ACC112 (cell line): Measurements from ENCODE around the gene EP400.

Source experiments
- H2AFZ ChIP-seq: fragments of 200-600 bp; sonication (generic); one replicate; pipeline ENCODE4 v1.6.0; 2017; ENCODE audit warnings: antibody characterized with exemption, low read length; ENCODE audit not compliant: unreplicated experiment
- H3K27ac ChIP-seq: fragments of 200-600 bp; sonication (generic); 2 replicates; pipeline ENCODE4 v1.5.1; 2014; ENCODE audit warnings: low read depth, mild to moderate bottlenecking, antibody characterized with exemption, low read length, moderate library complexity
- H3K27me3 ChIP-seq: fragments of 200-600 bp; sonication (generic); 2 replicates; pipeline ENCODE4 v1.6.1; 2014; ENCODE audit warnings: mild to moderate bottlenecking, antibody characterized with exemption, low read length, moderate library complexity, mixed read lengths; ENCODE audit not compliant: insufficient read depth
- H3K36me3 ChIP-seq: fragments of 200-600 bp; sonication (generic); 2 replicates; pipeline ENCODE4 v1.6.1; 2016; ENCODE audit warnings: mild to moderate bottlenecking, antibody characterized with exemption, low read length, moderate library complexity, mixed read lengths; ENCODE audit not compliant: insufficient read depth
- H3K4me1 ChIP-seq: fragments of 200-600 bp; sonication (generic); one replicate; pipeline ENCODE4 v1.6.1; 2016; ENCODE audit warnings: low read length, mixed read lengths; ENCODE audit not compliant: insufficient read depth, unreplicated experiment, control insufficient read depth
- H3K4me3 ChIP-seq: fragments of 200-600 bp; sonication (generic); 2 replicates; pipeline ENCODE4 v1.5.1; 2014; ENCODE audit warnings: mild to moderate bottlenecking, low read depth, low read length
- H3K79me2 ChIP-seq: fragments of 200-600 bp; sonication (generic); one replicate; pipeline ENCODE4 v1.6.0; 2016; ENCODE audit warnings: low read length; ENCODE audit not compliant: control insufficient read depth, unreplicated experiment, insufficient read depth

The EP400 gene

DNA sequence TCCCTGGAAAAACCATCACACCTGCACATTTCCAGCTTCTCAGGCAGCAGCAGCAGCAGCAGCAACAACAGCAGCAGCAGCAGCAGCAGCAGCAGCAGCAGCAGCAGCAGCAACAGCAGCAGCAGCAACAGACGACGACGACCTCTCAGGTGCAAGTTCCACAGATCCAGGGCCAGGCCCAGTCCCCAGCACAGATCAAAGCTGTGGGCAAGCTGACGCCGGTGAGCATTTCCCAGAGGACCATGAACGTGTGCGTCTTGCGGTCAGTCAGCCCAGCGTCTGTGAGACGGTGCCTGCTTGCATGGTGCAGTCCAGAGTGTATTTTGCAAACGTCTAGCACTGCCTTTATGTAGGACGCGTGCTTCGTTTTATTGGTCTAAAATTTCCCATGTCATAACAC is 112.7 kb downstream of the EP400 start:
- Histone ChIP-seq H3K27ac (no peak overlapping the region), H3K27me3 (no peaks in the 10 kb centered on the region), H3K79me2 (no peaks in the 10 kb centered on the region), H3K4me3 (no peak overlapping the region), H2AFZ (no peak overlapping the region), H3K4me1 (no peaks in the 10 kb centered on the region), H3K36me3 (0 out of 2 replicates have a peak, but pooled peaks cover 3% of the 10 kb centered on the region)

DNA sequence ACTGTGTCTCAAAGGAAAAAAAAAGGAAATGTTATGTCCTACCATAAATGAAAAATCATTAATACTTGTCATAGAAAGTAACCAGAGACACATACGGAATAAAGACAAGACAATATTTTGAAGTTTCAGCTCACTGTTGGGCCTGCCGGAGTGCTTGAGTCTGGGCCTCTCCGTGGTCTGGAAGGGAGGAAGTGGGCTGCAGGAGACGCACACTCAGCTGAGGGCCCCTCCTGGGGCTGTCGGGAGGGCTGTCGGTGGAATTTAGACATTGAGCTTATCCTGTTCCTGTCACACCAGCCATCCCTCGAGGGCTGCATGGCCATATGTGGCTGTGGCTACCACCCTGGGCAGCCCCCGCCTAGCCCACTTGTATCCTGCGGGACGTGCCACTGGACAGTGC is 113.7 kb downstream of the EP400 start:
- no peak overlapping the region for H3K27ac ChIP-seq
- no peaks in the 10 kb centered on the region for H3K27me3 ChIP-seq
- H3K4me3 ChIP-seq, result no peak overlapping the region
- no peaks in the 10 kb centered on the region for H3K79me2 ChIP-seq
- H2AFZ ChIP-seq, result no peak overlapping the region
- H3K4me1 ChIP-seq, result no peaks in the 10 kb centered on the region
- 0 out of 2 replicates have a peak, but pooled peaks cover 3% of the 10 kb centered on the region for H3K36me3 ChIP-seq

DNA sequence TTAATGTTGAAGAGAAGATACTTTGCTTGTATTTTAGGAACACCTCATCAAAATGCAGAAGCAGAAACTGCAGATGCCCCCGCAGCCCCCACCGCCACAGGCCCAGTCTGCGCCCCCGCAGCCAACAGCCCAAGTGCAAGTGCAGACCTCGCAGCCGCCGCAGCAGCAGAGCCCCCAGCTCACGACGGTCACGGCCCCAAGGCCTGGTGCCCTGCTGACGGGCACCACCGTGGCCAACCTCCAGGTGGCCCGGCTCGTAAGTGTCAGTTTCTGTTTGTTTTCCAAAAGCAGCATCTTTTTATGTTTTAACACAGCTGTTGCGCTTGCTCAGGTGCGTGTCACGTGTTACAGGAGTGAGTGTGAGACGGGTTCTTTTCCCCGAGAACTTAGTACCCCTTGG is 114.9 kb downstream of the EP400 start:
- H3K79me2 ChIP-seq, result no peaks in the 10 kb centered on the region
- H3K4me1 ChIP-seq, result no peaks in the 10 kb centered on the region
- no peaks in the 10 kb centered on the region for H3K27me3 ChIP-seq
- H3K27ac ChIP-seq, result no peak overlapping the region
- no peak overlapping the region for H2AFZ ChIP-seq
- H3K36me3 ChIP-seq, result 0 out of 2 replicates have a peak, but pooled peaks cover 3% of the 10 kb centered on the region
- H3K4me3 ChIP-seq, result no peak overlapping the region

DNA sequence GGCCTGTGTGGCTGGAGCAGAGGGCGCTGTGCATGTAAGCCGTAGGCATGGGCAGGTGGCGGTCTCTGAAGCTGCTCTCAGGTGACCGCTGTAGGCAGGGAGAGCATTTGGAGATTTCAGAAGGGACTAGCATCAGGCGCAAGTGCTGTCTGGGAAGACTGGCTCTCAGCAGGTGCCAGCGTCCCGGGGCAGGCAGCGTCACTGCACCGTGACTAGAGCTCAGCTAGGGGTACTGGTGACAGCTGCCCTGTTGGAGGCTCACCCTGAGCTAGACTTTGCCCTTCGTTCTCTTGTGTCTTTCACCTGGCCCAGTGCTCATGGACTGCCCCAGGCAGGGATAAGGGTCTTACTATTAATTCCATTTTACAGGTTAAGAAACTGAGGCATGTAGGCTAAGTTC is 115.5 kb downstream of the EP400 start:
- H3K36me3 ChIP-seq, result 0 out of 2 replicates have a peak, but pooled peaks cover 3% of the 10 kb centered on the region
- H3K79me2 ChIP-seq, result no peaks in the 10 kb centered on the region
- no peak overlapping the region for H3K4me3 ChIP-seq
- no peaks in the 10 kb centered on the region for H3K27me3 ChIP-seq
- no peak overlapping the region for H2AFZ ChIP-seq
- no peaks in the 10 kb centered on the region for H3K4me1 ChIP-seq
- no peak overlapping the region for H3K27ac ChIP-seq

DNA sequence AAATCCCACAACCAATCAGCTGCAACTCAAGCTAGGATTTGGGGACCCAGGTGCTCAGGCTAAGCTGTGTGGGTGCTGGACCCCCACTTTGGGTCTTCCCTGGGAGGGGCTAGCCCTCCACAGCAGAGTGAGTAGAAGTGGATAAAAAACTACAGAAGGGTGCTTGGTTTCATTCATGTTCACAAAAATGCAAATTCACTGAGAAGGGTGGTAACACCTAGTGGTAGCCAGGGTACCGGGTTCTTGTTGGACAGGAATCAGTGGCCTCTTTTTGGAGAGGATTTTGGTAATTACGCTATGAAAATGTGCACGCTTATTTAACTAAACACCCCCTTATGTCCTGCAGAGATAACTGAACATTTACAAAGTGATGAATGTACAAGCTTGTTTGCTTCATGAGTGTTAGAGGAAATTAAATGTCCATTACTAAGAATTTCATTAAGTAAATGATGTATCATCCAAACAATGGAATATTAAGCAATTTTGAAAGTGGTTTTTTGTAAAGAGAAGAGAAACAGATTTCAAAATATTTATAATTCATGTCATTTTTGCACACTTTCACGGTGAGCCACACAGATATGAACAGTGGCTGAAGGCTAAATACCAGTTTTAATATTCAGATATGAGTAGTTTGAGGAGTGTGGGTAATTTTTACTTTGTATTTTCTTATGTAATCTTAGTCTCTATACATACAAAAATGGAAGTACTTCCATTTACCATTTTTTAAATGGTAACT is 116.0 kb downstream of the EP400 start:
- no peak overlapping the region for H3K4me3 ChIP-seq
- no peak overlapping the region for H2AFZ ChIP-seq
- H3K27me3 ChIP-seq, result no peaks in the 10 kb centered on the region
- no peak overlapping the region for H3K27ac ChIP-seq
- H3K36me3 ChIP-seq, result 0 out of 2 replicates have a peak, but pooled peaks cover 3% of the 10 kb centered on the region
- H3K4me1 ChIP-seq, result no peaks in the 10 kb centered on the region
- H3K79me2 ChIP-seq, result no peaks in the 10 kb centered on the region

DNA sequence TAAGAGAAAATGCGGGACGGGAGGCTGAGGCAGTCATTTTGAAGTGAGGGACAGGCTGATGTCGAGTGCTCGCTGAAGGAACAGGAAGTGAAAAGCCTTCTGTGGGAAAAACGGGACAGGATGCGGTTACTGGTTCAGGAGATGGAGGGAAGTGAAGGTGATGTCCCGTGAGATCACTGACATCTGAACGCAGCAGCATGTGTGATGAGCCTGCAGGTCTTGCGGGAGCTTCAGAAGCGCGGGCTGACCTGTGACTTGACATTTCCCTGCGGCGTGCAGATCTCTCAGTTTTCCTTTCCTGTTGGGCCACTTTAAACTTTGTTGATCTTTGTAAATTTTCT is 116.6 kb downstream of the EP400 start:
- no peaks in the 10 kb centered on the region for H3K27me3 ChIP-seq
- no peak overlapping the region for H3K27ac ChIP-seq
- H3K4me3 ChIP-seq, result no peak overlapping the region
- H3K4me1 ChIP-seq, result no peaks in the 10 kb centered on the region
- no peak overlapping the region for H2AFZ ChIP-seq
- no peaks in the 10 kb centered on the region for H3K79me2 ChIP-seq
- 0 out of 2 replicates have a peak, but pooled peaks cover 3% of the 10 kb centered on the region for H3K36me3 ChIP-seq

DNA sequence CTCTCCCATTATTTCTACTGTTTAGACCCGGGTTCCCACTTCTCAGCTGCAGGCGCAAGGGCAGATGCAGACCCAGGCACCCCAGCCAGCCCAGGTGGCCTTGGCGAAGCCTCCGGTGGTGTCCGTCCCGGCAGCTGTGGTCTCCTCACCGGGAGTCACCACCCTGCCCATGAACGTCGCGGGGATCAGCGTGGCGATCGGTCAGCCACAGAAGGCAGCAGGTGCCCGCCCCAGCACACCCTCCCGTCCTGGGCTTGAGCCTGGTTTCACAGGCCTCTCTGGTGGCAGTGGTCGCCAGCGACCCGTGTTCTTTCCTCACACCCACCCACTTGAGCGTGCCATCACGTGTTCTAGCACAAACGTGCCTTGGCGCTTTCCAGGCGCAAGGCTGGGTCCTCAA is 117.0 kb downstream of the EP400 start:
- no peak overlapping the region for H3K4me3 ChIP-seq

DNA sequence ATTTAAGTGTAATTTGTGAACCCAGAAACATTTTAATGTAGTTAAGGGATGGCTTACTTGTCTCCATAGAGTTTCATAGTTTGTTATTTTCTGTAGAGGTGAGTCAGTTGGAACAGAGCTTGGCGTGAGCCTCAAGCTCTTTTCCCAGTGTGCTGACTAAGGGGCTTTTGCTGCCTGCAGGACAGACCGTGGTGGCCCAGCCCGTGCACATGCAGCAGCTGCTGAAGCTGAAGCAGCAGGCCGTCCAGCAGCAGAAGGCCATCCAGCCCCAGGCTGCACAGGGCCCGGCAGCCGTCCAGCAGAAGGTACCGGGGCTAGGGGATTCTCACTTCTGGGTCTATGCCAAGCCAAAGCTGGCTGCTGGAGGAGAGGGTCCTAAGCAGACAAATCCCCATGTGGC is 117.4 kb downstream of the EP400 start:
- no peaks in the 10 kb centered on the region for H3K4me1 ChIP-seq
- no peak overlapping the region for H3K4me3 ChIP-seq
- no peak overlapping the region for H2AFZ ChIP-seq
- H3K36me3 ChIP-seq, result 0 out of 2 replicates have a peak, but pooled peaks cover 3% of the 10 kb centered on the region
- H3K27me3 ChIP-seq, result no peaks in the 10 kb centered on the region
- H3K79me2 ChIP-seq, result no peaks in the 10 kb centered on the region
- H3K27ac ChIP-seq, result no peak overlapping the region

More for the DNA sequence above, 117.0 kb downstream of the EP400 start:
- H3K27ac ChIP-seq, result no peak overlapping the region
- no peaks in the 10 kb centered on the region for H3K79me2 ChIP-seq
- H3K27me3 ChIP-seq, result no peaks in the 10 kb centered on the region
- 0 out of 2 replicates have a peak, but pooled peaks cover 3% of the 10 kb centered on the region for H3K36me3 ChIP-seq
- H2AFZ ChIP-seq, result no peak overlapping the region
- H3K4me1 ChIP-seq, result no peaks in the 10 kb centered on the region

DNA sequence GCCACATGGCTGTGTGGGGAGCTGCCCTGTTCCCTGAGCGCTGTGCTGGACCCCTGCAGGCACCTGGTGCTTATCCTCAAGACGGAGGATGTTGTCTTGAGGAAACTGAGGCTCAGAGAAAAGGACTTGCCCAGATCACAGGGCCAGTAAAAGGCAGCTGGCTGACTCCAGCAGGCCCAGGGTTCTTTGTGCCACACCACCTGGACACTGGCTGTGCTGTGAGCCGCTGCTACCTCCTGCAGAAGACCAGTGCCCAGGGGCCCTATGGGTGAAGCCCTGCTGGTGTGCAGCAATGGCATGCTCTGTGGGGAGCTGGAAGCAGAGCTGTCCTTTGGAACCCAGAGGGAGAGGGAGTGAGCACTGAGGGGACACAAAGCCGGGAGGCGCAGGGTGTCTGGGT is 118.5 kb downstream of the EP400 start:
- no peaks in the 10 kb centered on the region for H3K27me3 ChIP-seq
- H3K4me1 ChIP-seq, result no peaks in the 10 kb centered on the region
- no peak overlapping the region for H3K4me3 ChIP-seq
- no peak overlapping the region for H2AFZ ChIP-seq
- no peak overlapping the region for H3K27ac ChIP-seq
- H3K36me3 ChIP-seq, result no peaks in the 10 kb centered on the region
- no peaks in the 10 kb centered on the region for H3K79me2 ChIP-seq

DNA sequence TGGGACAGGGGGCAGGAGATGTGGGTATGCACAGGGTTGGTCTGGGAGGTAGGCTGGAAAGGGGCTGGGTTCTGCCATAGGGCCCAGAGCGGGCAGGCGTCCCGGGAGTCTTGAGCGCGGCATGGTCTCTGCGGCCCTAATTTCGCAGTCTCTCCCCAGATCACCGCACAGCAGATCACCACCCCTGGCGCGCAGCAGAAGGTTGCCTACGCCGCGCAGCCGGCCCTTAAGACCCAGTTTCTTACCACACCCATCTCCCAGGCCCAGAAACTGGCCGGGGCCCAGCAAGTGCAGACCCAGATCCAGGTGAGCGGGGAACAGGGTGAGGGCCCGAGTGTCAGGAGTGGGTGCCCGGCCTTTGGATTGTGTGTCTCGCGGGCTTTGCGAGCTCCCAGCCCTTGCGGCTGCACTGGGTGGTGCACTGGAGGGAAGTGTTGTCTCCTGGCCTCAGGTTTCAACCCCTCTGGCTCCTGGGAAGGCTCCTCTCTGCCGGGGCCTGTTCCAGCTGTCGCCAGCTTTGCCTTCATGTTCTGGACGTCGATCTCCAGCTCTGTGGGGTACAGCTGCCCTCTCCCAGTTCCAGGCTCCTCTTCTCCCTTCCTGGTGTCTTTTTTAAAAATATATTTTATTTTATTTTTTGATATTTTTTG is 119.7 kb downstream of the EP400 start:
- Histone ChIP-seq H3K4me1 (no peaks in the 10 kb centered on the region), H3K36me3 (no peaks in the 10 kb centered on the region)

DNA sequence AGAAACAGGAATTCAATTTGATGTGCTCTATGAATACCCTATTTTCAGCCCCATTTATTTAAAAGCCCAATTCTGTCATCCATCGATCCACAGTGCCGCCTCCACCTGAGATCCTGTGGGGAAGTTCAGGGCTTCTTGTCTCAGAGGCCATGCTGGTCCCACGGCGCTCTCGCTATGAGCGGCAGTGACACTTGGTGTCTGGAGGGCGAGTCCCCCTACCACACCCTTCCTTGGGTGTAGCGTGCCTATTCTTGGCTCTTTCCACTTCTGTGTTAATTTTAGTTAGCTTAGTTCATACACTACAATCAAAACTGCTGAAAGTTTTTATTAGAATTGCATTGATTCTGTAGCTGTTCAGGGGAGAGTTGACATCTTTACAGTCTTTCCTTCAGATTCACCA is 120.6 kb downstream of the EP400 start:
- Histone ChIP-seq H3K27ac (no peak overlapping the region), H3K79me2 (no peaks in the 10 kb centered on the region), H3K4me1 (no peaks in the 10 kb centered on the region), H3K4me3 (no peak overlapping the region), H3K36me3 (no peaks in the 10 kb centered on the region; the same call in 1 of the 2 replicates), H3K27me3 (no peaks in the 10 kb centered on the region), H2AFZ (no peak overlapping the region)

More for the DNA sequence above, 119.7 kb downstream of the EP400 start:
- Histone ChIP-seq H2AFZ (no peak overlapping the region), H3K79me2 (no peaks in the 10 kb centered on the region), H3K4me3 (no peak overlapping the region), H3K27me3 (no peaks in the 10 kb centered on the region), H3K27ac (no peak overlapping the region)
